SU-DHL-6 (cell line): ENCODE results near the gene PHACTR3.

Experiments used
- H2AFZ ChIP-seq: fragments of 200-600 bp; sonication (generic); 2 replicates; pipeline ENCODE4 v1.6.1; 2014; ENCODE audit warnings: low read depth, mild to moderate bottlenecking, moderate library complexity, mixed read lengths, antibody characterized with exemption, low read length; ENCODE audit not compliant: severe bottlenecking
- H3F3A ChIP-seq: fragments of 200-600 bp; shearing (Covaris generic); 2 replicates; pipeline ENCODE4 v1.6.0; 2016; ENCODE audit warnings: antibody characterized with exemption, mild to moderate bottlenecking; ENCODE audit not compliant: insufficient read depth
- H3K27ac ChIP-seq: fragments of 200-600 bp; sonication (generic); 2 replicates; pipeline ENCODE4 v1.5.1; 2016; ENCODE audit warnings: low read depth, mild to moderate bottlenecking, low read length, moderate library complexity, mixed read lengths
- H3K27me3 ChIP-seq: fragments of 200-600 bp; sonication (generic), shearing (Covaris generic); 2 replicates; pipeline ENCODE4 v1.6.0; 2014; ENCODE audit warnings: mild to moderate bottlenecking, low read length
- H3K36me3 ChIP-seq: fragments of 200-600 bp; sonication (generic); 2 replicates; pipeline ENCODE4 v1.6.1; 2014; ENCODE audit warnings: mild to moderate bottlenecking, low read length, mixed read lengths
- H3K4me2 ChIP-seq: fragments of 300-600, 200-600 bp; shearing (Covaris generic), sonication (generic); 2 replicates; pipeline ENCODE4 v1.6.0; 2014; ENCODE audit warnings: low read length, low read depth, mild to moderate bottlenecking; ENCODE audit not compliant: poor library complexity, severe bottlenecking
- H3K4me3 ChIP-seq: fragments of 200-600 bp; sonication (generic); 2 replicates; pipeline ENCODE4 v1.5.1; 2014; ENCODE audit warnings: antibody characterized with exemption, low read length, mild to moderate bottlenecking, mixed read lengths; ENCODE audit not compliant: insufficient read depth, poor library complexity, severe bottlenecking
- H3K79me2 ChIP-seq: fragments of 200-600 bp; sonication (generic); 2 replicates; pipeline ENCODE4 v1.6.1; 2014; ENCODE audit warnings: mild to moderate bottlenecking, low read length, moderate library complexity; ENCODE audit not compliant: insufficient read depth
- H3K9ac ChIP-seq: fragments of 200-600 bp; sonication (generic); 2 replicates; pipeline ENCODE4 v1.7.0; 2014; ENCODE audit warnings: mild to moderate bottlenecking, low read length
- H3K9me2 ChIP-seq: fragments of 200-600 bp; sonication (generic); replicated peaks from 2 replicates; pipeline ENCODE4 v1.6.1; 2014; ENCODE audit warnings: low read length; ENCODE audit not compliant: insufficient read depth
- H3K9me3 ChIP-seq: fragments of 200-600 bp; sonication (generic); 2 replicates; pipeline ENCODE4 v1.6.1; 2014; ENCODE audit warnings: low read length, mixed read lengths; ENCODE audit not compliant: insufficient read depth
- H4K20me1 ChIP-seq: fragments of 200-600 bp; sonication (generic); 2 replicates; pipeline ENCODE4 v1.6.1; 2014; ENCODE audit warnings: low read depth, mild to moderate bottlenecking, antibody characterized with exemption, low read length, moderate library complexity, mixed read lengths
- EZH2phosphoT487 ChIP-seq: fragments of 200-600 bp; sonication (generic), shearing (Covaris generic); conservative IDR thresholded peaks from 2 replicates; pipeline ENCODE4 v1.6.1; 2018; ENCODE audit warnings: mild to moderate bottlenecking, antibody characterized with exemption, low read length, moderate library complexity, mixed read lengths
- TF ChIP-seq, protein P1 (sequence below): fragments of 200-600 bp; sonication (generic); IDR thresholded peaks from one replicate; pipeline ENCODE4 v1.5.1; 2017; ENCODE audit warnings: antibody characterized with exemption, mild to moderate bottlenecking, low read length, moderate library complexity; ENCODE audit not compliant: insufficient read depth, poor library complexity, severe bottlenecking

PHACTR3 gene

DNA sequence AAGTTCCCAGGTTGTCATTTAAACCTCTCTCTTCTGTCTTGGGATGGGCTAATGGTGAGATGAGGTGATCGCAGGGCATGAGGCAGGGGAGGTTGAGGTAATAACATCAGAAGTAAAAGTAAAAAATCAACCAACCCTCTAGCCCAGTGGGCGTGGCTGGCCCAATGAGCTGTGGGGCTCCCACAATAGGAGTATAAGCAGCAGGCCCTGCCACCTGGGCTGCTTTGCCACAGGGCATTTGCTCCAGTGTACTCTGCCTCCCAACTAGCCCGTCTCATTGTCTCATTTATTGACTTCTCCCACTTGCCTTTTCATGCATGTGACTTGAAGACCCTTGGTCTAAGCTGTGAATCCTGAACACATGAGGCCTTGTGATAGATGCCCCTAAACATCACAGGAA, 62.8 kb downstream of the PHACTR3 start:
- Histone ChIP-seq H3K36me3 (no peaks in the 10 kb centered on the region), H3K27me3 (no peaks in the 10 kb centered on the region), H3K4me3 (no peak overlapping the region), H3K9ac (no peak overlapping the region), H3K9me3 (no peaks in the 10 kb centered on the region), H3K4me2 (no peak overlapping the region), H3K79me2 (no peaks in the 10 kb centered on the region), H3K9me2 (no peaks in the 10 kb centered on the region), H3K27ac (no peak overlapping the region), H2AFZ (no peak overlapping the region), H3F3A (no peaks in the 10 kb centered on the region), H4K20me1 (no peaks in the 10 kb centered on the region)
- TF ChIP-seq, protein P1, sequence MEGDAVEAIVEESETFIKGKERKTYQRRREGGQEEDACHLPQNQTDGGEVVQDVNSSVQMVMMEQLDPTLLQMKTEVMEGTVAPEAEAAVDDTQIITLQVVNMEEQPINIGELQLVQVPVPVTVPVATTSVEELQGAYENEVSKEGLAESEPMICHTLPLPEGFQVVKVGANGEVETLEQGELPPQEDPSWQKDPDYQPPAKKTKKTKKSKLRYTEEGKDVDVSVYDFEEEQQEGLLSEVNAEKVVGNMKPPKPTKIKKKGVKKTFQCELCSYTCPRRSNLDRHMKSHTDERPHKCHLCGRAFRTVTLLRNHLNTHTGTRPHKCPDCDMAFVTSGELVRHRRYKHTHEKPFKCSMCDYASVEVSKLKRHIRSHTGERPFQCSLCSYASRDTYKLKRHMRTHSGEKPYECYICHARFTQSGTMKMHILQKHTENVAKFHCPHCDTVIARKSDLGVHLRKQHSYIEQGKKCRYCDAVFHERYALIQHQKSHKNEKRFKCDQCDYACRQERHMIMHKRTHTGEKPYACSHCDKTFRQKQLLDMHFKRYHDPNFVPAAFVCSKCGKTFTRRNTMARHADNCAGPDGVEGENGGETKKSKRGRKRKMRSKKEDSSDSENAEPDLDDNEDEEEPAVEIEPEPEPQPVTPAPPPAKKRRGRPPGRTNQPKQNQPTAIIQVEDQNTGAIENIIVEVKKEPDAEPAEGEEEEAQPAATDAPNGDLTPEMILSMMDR, result no peak
- TF ChIP-seq EZH2phosphoT487, result no peak

DNA sequence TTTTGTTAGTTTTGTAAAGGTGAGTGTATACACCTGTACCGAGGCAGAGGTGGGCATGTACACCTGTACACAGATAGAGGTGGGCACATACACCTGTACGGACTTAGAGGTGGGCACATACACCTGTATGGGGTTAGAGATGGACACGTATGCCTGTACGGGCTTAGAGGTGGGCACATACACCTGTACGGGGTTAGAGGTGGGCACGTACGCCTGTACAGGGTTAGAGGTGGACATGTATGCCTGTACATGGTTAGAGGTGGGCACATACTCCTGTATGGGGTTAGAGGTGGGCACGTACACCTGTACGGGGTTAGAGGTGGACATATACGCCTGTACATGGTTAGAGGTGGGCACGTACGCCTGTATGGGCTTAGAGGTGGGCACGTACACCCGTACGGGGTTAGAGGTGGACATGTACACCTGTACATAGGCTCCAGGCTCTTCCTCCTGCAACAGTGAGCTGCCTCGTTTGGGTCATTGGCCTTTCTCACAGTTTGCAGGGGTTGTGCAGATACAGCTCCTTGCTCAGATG, 63.7 kb downstream of the PHACTR3 start:
- H2AFZ ChIP-seq, result no peak overlapping the region
- no peak overlapping the region for H3K4me2 ChIP-seq
- TF ChIP-seq EZH2phosphoT487, result no peak
- TF ChIP-seq, protein P1, result no peak
- no peaks in the 10 kb centered on the region for H3K36me3 ChIP-seq
- H3K27me3 ChIP-seq, result no peaks in the 10 kb centered on the region
- no peaks in the 10 kb centered on the region for H3K9me2 ChIP-seq
- H3K9ac ChIP-seq, result no peak overlapping the region
- H4K20me1 ChIP-seq, result no peaks in the 10 kb centered on the region
- no peaks in the 10 kb centered on the region for H3F3A ChIP-seq
- no peak overlapping the region for H3K4me3 ChIP-seq
- no peaks in the 10 kb centered on the region for H3K9me3 ChIP-seq
- no peaks in the 10 kb centered on the region for H3K79me2 ChIP-seq
- no peak overlapping the region for H3K27ac ChIP-seq

DNA sequence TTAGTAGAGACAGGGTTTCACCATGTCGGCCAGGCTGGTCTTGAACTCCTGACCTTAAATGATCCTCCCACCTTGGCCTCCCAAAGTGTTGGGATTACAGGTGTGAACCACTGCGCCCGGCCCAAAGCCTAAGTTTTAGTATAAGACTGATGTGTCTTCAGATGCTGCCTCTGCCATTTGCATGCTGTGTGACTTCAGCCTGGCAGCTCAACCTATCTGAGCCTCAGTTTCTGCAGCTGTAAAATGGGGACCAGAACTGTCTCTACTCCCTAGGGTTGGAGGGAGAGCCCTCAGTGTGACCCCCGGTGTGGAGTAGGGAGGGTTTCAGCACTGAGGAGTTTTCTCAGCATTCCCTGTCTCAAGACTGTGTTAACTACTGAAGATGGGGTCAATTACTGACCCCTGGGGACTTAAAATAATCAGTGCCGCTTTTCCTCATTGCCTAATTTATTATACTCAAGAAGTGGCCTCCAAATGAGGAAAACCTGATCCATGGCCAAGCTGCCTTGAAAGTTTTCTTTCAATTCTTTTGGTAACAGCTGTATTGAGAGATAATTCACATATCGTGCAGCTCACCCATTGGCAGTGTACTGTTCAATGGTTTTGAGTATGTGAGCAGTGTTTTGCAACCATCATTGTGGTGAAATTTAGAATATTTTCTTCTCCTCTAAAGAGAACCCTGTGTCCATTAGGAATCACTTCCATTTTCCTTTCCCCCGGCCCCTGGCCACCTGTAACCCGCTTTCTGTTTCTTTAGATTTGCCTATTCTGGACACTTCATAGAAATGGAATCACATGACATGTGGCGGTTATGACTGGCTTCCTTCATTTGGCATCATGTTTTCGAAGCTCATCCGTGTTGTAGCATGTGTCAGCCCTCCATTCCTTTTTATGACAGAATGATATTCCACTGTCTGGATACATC, 64.8 kb downstream of the PHACTR3 start:
- Histone ChIP-seq H3K4me2 (no peak overlapping the region), H3K36me3 (no peaks in the 10 kb centered on the region), H3F3A (no peaks in the 10 kb centered on the region), H4K20me1 (no peaks in the 10 kb centered on the region), H3K9me2 (no peaks in the 10 kb centered on the region), H3K79me2 (no peaks in the 10 kb centered on the region), H3K27ac (no peak overlapping the region), H3K27me3 (no peaks in the 10 kb centered on the region), H2AFZ (no peak overlapping the region), H3K4me3 (no peak overlapping the region), H3K9ac (no peak overlapping the region), H3K9me3 (no peaks in the 10 kb centered on the region)
- TF ChIP-seq EZH2phosphoT487, result no peak
- TF ChIP-seq, protein P1, result no peak
